Common myeloid progenitor, CD34-positive (primary cell): ENCODE measurements around the gene MED1.
"Not testable (repeated sequence)": the region's sequence is repeated elsewhere in the genome, so short reads cannot be mapped to it uniquely, and the experiment has no call there.

Experiments used
- CTCF ChIA-PET: fragments of 350-600 bp; sonication (Branson Sonifier 250); formaldehyde crosslinking; loops from one replicate; lab custom pipeline; 2021; ENCODE audit warnings: antibody characterized with exemption; lab: Charles Lee
- POLR2A ChIA-PET: fragments of 350-600 bp; sonication (Branson Sonifier 250); formaldehyde crosslinking; loops from one replicate; lab custom pipeline; 2021; ENCODE audit warnings: antibody characterized with exemption; lab: Charles Lee
- DNase-seq, 3 donors: peaks; one replicate each; pipeline versions ENCODE4 v3.0.0 to v3.0.0-alpha.2; 2013
- H3K27ac ChIP-seq, 2 experiments: 1 replicate in 1 of 2; 2 replicates in 1 of 2; pipeline ENCODE4 v1.7.0; 2013; ENCODE audit warnings: inconsistent platforms in 2 of 2, low read length in 2 of 2, mild to moderate bottlenecking in 2 of 2, low read depth in 1 of 2, moderate library complexity in 1 of 2; ENCODE audit not compliant: severe bottlenecking in 2 of 2, insufficient read depth in 1 of 2, poor library complexity in 1 of 2
- H3K27me3 ChIP-seq, 5 experiments: replicated peaks in 2 of 5; 1 replicate in 3 of 5; 2 replicates in 2 of 5; pipeline versions ENCODE4 v1.6.1 to v1.7.0; 2013; ENCODE audit warnings: low read length in 4 of 5, mild to moderate bottlenecking in 2 of 5, moderate library complexity in 2 of 5, inconsistent platforms in 1 of 5; ENCODE audit not compliant: insufficient read depth in 5 of 5, control insufficient read depth in 4 of 5
- H3K36me3 ChIP-seq, 4 experiments: 1 replicate in 2 of 4; 2 replicates in 2 of 4; pipeline versions ENCODE4 v1.6.1 to v1.7.0; 2013; ENCODE audit warnings: low read length in 3 of 4, control low read depth in 1 of 4, mild to moderate bottlenecking in 1 of 4; ENCODE audit not compliant: control insufficient read depth in 4 of 4, insufficient read depth in 4 of 4
- H3K4me1 ChIP-seq, 4 experiments: 1 replicate in 3 of 4; 2 replicates in 1 of 4; pipeline versions ENCODE4 v1.6.1 to v1.7.1; 2013; ENCODE audit warnings: low read length in 3 of 4, mild to moderate bottlenecking in 3 of 4, control low read depth in 1 of 4, inconsistent platforms in 1 of 4, moderate library complexity in 1 of 4; ENCODE audit not compliant: control insufficient read depth in 4 of 4, insufficient read depth in 4 of 4; ENCODE audit errors: control extremely low read depth in 1 of 4
- H3K4me3 ChIP-seq, 7 experiments: 1 replicate in 4 of 7; 2 replicates in 3 of 7; pipeline versions ENCODE4 v1.5.1 to v1.7.0; 2013; ENCODE audit warnings: mild to moderate bottlenecking in 7 of 7, low read length in 6 of 7, moderate library complexity in 6 of 7, inconsistent platforms in 2 of 7, low read depth in 2 of 7, control low read depth in 1 of 7; ENCODE audit not compliant: insufficient read depth in 4 of 7, control insufficient read depth in 1 of 7; ENCODE audit errors: extremely low read depth in 1 of 7
- H3K9me3 ChIP-seq, 5 experiments: 1 replicate in 4 of 5; 2 replicates in 1 of 5; pipeline versions ENCODE4 v1.6.1 to v1.7.1; 2013; ENCODE audit warnings: low read length in 4 of 5, mild to moderate bottlenecking in 2 of 5, inconsistent platforms in 1 of 5, low read depth in 1 of 5, moderate library complexity in 1 of 5; ENCODE audit not compliant: control insufficient read depth in 4 of 5, insufficient read depth in 2 of 5; ENCODE audit errors: control extremely low read depth in 1 of 5
- WGBS: methylation state at CpG from one replicate; pipeline ENCODE4 v1.1.5; 2013; ENCODE audit not compliant: insufficient coverage; 5-methylcytosine and 5-hydroxymethylcytosine counted together

Gene MED1

GRCh38 chr17:39484178-39484577 lies 33.1 kb upstream of the MED1 start:
- ChIA-PET CTCF (no interaction called here), POLR2A (no interaction called here)
- DNase-seq, result no peak
- Histone ChIP-seq H3K27ac (peak overlapping the region in 1 of 2 experiments; percentile 22), H3K9me3 (no peaks in the 10 kb centered on the region), H3K4me3 (no peak overlapping the region), H3K27me3 (no peaks in the 10 kb centered on the region), H3K4me1 (no peaks in the 10 kb centered on the region), H3K36me3 (peaks cover 5 to 36% (median 13%) of the 10 kb centered on the region in 4 experiments)
- WGBS, result no CpG with 5 or more reads among the region's 2 CpGs

DNA sequence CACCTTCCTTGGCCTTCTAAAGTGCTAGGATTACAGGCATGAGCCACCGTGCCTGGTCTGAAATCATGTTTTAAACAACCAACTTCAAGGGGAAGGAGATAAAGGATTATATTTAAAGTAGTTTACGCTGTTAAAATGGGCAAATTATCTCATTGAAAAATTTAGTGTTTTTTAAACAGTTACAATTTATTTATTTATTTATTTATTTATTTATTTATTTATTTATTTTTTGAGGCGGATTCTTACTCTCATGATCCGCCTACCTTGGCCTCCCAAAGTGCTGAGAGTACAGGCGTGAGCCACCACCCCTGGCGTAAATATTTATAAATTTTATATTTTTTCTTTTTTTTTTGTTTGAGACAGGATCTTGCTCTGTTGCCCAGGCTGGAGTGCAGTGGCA lies 32.4 kb upstream of the MED1 start:
- no CpG with 5 or more reads among the region's 6 CpGs for WGBS
- no peak overlapping the region for H3K4me3 ChIP-seq
- ChIA-PET POLR2A (no interaction called here), CTCF (no interaction called here)
- H3K27me3 ChIP-seq, result no peaks in the 10 kb centered on the region
- no peak overlapping the region for H3K27ac ChIP-seq
- H3K36me3 ChIP-seq, result peaks cover 5 to 34% (median 14%) of the 10 kb centered on the region in 4 experiments
- no peaks in the 10 kb centered on the region for H3K4me1 ChIP-seq
- no peak for DNase-seq
- no peaks in the 10 kb centered on the region for H3K9me3 ChIP-seq

GRCh38 chr17:39479631-39480030 lies 28.6 kb upstream of the MED1 start:
- H3K36me3 ChIP-seq, result peaks cover 5 to 42% (median 15%) of the 10 kb centered on the region in 4 experiments
- H3K9me3 ChIP-seq, DNase-seq, H3K27me3 ChIP-seq, H3K27ac ChIP-seq, H3K4me3 ChIP-seq, H3K4me1 ChIP-seq, CTCF ChIA-PET, POLR2A ChIA-PET: not testable (repeated sequence)
- 85% methylated on average over 6 of the region's 8 CpGs for WGBS

GRCh38 chr17:39473310-39473709 lies 22.2 kb upstream of the MED1 start:
- H3K36me3 ChIP-seq, result peaks cover 23 to 48% (median 32%) of the 10 kb centered on the region in 4 experiments
- 98% methylated on average over 6 of the region's 7 CpGs for WGBS
- H3K9me3 ChIP-seq, result no peaks in the 10 kb centered on the region
- no peak overlapping the region for H3K4me3 ChIP-seq
- CTCF ChIA-PET, result interaction anchor here (0.7 kb wide), 1 partner anchor 8 kb away, joined by 3 read pairs; no protein-coding TSS in a partner anchor
- H3K27ac ChIP-seq, result no peak overlapping the region
- POLR2A ChIA-PET, result interaction anchor here (0.6 kb wide), 1 partner anchor 282 kb away, joined by 3 read pairs; no protein-coding TSS in a partner anchor
- DNase-seq, result no peak
- H3K4me1 ChIP-seq, result no peaks in the 10 kb centered on the region
- H3K27me3 ChIP-seq, result no peaks in the 10 kb centered on the region

DNA sequence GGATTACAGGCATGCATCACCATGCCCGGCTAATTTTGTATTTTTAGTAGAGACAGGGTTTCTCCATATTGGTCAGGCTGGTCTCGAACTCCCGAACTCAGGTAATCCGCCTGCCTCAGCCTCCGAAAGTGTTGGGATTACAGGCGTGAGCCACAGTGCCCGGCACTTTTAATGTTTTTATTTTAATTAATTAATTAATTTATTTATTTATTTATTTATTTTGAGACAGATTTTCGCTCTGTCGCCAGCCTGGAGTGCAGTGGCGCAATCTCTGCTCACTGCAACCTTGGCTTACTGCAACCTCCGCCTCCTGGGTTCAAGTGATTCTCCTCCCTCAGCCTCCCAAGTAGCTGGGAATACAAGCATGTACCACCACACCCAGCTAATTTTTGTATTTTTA lies 17.5 kb upstream of the MED1 start:
- H3K27me3 ChIP-seq, DNase-seq, H3K27ac ChIP-seq, POLR2A ChIA-PET, H3K9me3 ChIP-seq, CTCF ChIA-PET, H3K4me3 ChIP-seq: not testable (repeated sequence)
- H3K36me3 ChIP-seq, result peaks cover 21 to 35% (median 29%) of the 10 kb centered on the region in 4 experiments
- peaks cover 9 to 19% (median 16%) of the 10 kb centered on the region in 4 experiments for H3K4me1 ChIP-seq
- WGBS, result 100% methylated on average over 1 of the region's 11 CpGs

- H3K4me3 ChIP-seq, result peak overlapping the region in 4 of 7 experiments; percentile 19 to 99 (median 78)
- CTCF ChIA-PET, result interaction anchor here (1.1 to 1.3 kb wide), 2 partner anchors 9 to 14 kb away, joined by 3 read pairs; partner anchors contain the start of gene MED1
- H3K9me3 ChIP-seq, DNase-seq, H3K27me3 ChIP-seq, POLR2A ChIA-PET: not testable (repeated sequence)
- peaks cover 0 to 13% (median 5%) of the 10 kb centered on the region in 4 experiments for H3K36me3 ChIP-seq
- 86% methylated on average over 7 of the region's 11 CpGs for WGBS
- H3K27ac ChIP-seq, result peak overlapping the region; percentile 91 to 99
- peaks cover 12 to 34% (median 25%) of the 10 kb centered on the region in 4 experiments for H3K4me1 ChIP-seq
Observed at GRCh38 chr17:39464639-39465181, 13.6 kb upstream of the MED1 start.

- Histone ChIP-seq H3K36me3 (peaks cover 0 to 10% (median 4%) of the 10 kb centered on the region in 4 experiments), H3K4me1 (peaks cover 12 to 34% (median 25%) of the 10 kb centered on the region in 4 experiments), H3K4me3 (peak overlapping the region; percentile 72 to 99 (median 88)), H3K9me3 (no peaks in the 10 kb centered on the region), H3K27me3 (no peaks in the 10 kb centered on the region), H3K27ac (peak overlapping the region; percentile 91 to 99)
- WGBS, result 3% methylated on average over 28 of the region's 28 CpGs
- CTCF ChIA-PET, result no interaction called here
- peak in 2 of 3 donors; percentile 39 to 48 for DNase-seq
- POLR2A ChIA-PET, result interaction anchor here (0.5 to 2.7 kb wide), 3 partner anchors 12 to 719 kb away, joined by 5 to 29 read pairs (median 12); partner anchors contain the start of gene MED1
Observed at GRCh38 chr17:39462631-39463375, 11.7 kb upstream of the MED1 start.
